Stimulated activated CD8-positive, alpha-beta memory T cell treated with anti-CD3 and anti-CD28 coated beads, Interleukin-12 subunit alpha, Interleukin-12 subunit beta, amount 100 ng/mL, for 4 hours (primary cell): ENCODE data around the gene IL10RB.
"Not testable (repeated sequence)": the region's sequence is repeated elsewhere in the genome, so short reads cannot be mapped to it uniquely, and the experiment has no call there.

Experiments
- DNase-seq: peaks from one replicate; pipeline ENCODE4 v3.0.0-alpha.2; 2020; ENCODE audit warnings: low read depth

Gene IL10RB

DNA sequence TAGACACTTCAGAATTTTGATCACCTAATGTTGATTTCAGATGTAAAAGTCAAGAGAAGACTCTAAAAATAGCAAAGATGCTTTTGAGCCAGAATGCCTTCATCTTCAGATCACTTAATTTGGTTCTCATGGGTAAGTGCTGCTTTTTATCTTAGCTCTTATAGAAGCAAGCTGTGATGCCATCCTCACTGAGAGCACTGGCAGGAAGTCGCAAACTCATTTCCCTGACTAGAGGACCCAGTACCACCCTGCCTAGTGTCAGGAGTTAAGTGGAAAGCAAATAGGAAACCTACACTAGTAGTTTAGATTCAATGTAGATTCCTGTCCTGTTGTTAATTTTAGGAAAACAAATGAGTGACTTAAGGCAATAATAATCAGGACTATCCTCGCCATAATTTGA is 24.3 kb upstream of the IL10RB start:
- no peak for DNase-seq

DNA sequence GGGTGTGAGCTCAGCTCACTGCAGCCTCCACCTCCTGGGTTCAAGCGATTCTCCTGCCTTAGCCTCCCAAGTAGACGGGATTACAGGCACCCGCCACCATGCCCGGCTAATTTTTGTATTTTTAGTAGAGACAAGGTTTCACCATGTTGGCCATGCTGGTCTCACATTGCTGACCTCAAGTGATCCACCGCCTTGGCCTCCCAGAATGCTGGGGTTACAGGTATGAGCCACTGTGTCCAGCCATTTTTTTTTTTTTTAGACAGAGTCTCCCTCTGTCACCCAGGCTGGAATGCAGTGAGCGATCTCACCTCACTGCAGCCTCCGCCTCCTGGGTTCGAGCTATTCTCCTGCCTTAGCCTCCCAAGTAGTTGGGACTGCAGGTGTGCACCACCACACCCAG is 23.3 kb upstream of the IL10RB start:
- DNase-seq: not testable (repeated sequence)

DNA sequence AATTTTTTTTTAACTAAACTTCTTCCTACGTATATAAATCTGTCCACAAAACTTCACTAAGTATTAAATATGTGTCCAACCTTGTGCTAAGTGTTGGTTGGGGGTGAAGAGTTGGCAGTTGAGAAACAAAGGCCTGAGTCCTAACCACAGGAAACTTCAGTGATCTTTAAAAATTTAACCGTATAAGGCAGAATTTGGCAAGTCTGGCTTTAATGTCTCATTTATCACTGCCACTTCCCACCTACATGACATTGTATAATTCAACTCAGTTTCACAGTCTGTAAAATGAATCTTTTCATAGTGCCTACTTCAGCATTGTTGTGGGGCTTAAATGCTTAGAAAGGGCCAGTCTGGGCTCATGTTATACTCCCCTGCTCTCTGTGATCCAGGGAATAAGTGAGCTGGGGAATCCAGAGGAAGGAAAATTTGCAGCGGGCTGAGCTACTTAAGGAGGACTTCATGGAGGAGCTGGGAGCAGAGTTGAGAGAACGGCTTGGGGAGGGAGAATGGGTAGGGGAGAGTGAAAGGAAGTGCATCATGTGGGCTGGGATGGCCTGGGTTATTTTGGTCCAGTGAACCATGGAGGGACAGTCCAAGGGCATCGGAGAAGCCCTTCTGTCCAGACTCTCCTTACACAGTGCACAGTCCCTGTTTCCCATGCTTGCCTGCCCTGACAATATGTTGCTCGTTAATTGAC is 21.9 kb upstream of the IL10RB start:
- no peak for DNase-seq

DNA sequence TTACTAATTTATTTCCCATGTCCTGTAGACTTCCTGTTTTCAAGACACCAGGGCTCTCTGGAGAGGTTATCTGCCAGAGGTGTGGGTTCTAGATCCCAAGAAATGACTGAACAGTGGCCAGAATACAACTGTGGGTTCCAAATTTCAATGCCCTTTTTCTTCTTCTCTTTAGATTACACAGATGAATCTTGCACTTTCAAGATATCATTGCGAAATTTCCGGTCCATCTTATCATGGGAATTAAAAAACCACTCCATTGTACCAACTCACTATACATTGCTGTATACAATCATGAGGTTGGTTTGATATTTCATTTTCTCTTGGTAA is 21.4 kb upstream of the IL10RB start:
- no peak for DNase-seq

DNA sequence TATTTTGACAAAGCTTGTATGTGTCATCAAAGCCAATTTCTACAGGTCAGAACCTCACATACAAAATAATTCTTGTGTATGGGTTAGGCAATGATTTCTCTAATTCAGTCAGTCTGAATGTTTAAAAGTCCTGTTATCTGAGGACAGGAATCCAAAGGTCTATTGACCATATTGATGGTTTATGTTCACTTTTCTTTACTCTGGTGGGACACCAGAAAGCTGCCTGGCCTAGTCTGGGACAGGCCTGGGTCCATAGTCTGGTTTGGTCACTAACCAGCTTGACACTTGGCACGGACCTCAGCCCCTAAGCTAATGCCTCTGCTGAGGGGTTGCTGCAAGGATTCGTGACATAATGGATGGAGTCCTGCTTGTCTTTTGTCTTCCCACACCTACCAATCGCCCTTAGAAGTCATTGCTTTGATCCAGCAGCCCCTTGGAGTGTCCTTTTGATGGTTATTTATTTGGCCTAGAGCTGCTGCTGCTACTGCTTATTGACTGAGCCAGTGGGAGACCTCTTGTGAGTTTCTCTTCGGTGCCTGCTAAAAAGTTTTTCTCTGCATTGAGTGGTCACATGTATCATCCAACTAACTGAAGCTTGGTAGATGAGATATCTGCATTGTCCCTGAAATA is 20.8 kb upstream of the IL10RB start:
- no peak for DNase-seq

DNA sequence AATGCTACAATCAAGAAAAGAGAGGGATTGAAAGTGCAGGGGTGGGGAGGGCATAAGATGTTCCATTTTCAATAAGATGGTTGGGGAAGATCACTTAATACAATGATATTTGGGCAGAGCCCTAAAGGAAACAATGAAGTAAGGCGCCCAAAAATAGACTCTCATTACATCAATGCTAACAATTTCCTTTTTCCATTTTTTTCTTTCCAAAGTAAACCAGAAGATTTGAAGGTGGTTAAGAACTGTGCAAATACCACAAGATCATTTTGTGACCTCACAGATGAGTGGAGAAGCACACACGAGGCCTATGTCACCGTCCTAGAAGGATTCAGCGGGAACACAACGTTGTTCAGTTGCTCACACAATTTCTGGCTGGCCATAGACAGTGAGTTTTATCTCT is 19.7 kb upstream of the IL10RB start:
- DNase-seq: no peak

DNA sequence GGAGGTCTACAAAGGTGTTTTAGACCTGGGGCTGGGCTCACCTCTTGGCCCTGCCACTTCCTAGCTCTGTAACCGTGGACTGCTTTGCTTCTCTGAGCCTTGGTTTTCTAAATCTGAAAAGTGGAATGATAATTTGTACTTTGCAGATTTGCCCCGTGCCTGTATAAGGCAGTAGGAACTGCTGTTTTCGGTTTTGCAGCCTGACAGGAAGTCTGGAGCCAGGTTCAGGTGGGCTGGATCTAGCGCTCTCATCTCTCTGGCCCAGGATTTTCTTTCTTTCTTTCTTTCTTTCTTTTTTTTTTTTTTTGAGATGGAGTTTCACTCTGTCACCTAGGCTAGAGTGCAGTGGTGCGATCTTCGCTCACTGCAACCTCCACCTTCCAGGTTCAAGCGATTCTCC is 19.2 kb upstream of the IL10RB start:
- no peak for DNase-seq

DNA sequence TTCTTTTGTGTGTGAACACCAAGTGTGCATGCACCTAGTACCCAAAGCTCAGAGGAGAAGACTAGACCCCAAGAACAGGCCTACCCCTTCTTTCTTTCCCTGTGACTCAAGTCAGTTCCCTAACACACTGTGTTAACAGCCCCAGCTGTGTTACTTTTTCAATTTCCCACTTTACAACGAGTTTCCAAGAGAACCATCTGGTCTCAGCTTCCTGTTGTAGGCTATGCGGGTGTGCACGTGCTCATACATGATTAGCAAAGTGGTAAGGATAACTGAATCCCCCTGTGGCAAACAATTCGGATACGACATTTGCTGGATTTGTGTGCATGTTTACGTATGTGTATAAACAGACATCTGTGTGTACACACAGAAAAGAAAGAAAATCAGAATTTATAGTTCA is 18.6 kb upstream of the IL10RB start:
- no peak for DNase-seq

DNA sequence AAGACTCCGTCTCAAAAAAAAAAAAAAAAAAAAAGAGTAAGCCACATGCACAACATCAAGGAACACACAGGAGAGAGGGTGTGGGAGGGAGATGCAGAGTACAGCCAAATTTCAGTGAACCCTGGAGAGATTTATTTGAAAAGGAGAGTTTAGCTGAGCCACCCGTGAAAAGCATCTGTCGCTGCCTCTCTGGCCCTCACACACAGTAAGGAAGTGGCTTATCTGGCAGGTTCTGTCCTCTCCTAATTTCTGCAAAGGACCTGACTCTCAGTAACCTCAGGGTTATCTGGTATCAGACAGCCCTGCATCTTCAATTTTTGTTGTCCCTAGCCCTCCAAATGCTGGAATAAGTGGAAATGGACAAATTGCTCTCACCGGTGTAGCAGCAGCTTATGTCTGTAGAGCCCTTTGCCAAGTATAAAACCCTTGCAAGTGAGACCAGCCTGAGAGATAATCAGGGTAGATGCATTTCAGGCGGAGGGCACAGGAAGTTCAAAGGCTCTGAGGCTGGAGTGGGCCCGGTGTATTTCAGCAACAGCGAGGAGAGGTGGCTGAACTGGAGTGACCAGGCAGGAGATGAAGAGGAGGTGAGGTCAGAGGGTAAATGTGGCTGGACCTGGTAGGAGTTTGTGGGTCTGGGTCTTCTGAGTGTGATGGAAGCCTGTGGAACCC is 16.7 kb upstream of the IL10RB start:
- DNase-seq: no peak

DNA sequence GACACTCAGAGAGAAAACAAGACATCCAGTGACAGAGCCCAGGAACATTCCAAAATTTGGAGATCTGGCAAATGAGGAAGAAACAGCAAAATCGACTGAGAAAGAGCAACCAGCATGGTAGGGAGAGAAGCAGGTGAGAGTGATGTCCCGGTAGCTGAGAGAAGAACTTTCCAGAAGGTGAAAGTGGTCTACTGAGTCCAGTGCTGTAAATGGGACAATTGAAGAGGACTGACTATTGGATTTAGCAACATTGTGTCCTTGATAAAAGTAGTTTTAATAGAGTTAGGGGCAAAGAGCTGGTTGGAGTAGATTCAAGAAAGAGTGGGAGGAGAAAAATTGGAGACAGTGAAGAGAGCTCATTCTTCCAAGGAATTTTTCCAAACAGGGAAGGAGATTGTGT is 15.0 kb upstream of the IL10RB start:
- no peak for DNase-seq

DNA sequence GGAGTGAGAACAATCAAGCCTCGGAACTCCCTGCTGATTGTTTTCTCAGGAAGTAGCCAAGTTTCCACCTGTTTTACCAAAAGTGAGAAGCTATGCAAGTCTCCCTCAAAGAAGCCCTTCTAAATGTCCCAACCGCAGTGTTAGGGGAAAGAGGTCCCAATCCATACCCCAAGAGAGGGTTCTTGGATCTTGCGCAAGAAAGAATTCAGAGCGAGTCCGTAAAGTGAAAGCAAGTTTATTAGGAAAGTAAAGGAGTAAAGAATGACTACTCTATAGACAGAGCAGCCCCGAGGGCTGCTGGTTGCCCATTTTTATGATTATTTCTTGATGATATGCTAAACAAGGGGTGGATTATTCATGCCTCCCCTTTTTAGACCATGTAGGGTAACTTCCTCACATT is 12.8 kb upstream of the IL10RB start:
- DNase-seq: not testable (repeated sequence)

DNA sequence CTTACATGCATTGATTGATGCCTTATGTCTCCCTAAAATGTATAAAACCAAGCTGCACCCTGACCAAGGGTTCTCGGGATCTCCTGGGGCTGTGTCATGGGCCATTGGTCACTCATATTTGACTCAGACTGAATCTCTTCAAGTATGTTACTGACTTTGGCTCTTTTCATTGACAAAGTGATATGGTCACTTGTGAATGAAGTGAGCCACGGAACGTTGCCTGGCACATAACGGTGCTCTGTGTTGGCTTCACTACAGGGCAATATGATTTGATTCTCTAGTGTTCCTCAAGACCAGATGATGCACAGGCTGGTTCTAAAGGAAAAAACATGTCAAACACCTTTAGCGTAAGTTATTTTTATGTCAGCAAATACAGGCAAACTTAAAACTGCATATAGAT is 11.4 kb upstream of the IL10RB start:
- no peak for DNase-seq

DNA sequence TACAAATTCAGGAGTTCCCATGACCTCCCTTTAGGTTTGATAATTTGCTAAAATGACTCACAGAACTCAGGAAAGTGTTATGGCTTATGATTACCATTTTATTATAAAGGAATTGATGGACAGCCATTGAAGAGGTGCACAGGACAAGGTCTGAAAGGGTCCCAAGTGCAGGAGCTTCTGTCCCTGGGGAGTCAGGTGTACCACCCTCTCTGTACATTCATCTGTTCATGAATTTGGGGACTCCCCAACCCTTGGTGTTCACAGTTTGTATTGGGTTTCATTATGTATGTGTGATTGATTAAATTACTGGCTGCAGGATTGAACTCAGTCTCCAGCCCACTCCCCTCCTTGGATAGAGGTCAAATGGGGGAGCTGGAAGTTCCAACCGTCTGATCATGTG is 10.8 kb upstream of the IL10RB start:
- DNase-seq: no peak

DNA sequence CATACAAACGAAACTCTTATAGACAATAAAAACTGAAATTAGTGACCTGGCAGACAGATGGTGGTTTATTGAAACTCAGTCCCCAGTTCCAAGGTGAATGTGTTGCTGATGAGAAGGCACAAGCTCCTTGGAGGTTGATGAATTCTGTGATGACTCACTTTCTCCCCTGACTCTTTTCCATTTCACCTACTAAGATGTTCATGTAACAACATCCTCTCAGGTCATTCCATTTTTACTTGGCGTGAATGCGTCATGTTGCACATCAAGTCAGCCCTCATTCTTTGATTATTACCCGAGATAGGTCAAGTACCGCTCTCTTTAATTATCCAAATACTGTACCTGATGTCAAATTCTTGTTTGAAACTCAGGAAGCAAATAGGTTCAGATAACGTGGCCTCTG is 10.1 kb upstream of the IL10RB start:
- DNase-seq: no peak

DNA sequence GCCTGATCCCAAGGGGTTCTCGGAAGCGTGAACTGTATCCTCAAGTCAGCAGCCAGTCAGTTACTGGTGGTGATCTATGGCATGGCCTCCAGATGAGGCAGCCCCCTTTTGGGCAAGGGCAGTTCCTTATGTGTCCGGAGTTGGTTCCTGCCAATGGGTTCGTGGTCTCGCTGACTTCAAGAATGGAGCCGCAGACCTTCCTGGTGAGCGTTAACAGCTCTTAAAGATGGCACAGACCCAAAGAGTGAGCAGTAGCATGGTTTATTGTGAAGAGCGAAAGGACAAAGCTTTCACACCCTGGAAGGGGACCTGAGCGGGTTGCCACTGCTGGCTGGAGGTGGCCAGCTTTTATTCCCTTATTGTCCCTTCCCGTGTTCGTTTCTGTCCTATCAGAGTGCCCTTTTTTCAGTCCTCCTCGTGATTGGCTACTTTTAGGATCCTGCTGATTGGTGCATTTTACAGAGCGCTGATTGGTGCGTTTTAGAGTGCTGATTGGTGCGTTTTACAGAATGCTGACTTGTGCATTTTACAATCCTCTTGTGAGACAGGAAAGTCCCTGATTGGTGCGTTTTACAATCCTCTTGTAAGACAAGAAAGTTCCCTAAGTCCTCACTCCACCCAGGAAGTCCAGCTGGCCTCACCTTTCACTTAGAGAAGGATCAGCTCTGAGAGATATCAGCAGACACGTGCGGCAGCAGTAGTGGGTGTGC is 8.9 kb upstream of the IL10RB start:
- no peak for DNase-seq

DNA sequence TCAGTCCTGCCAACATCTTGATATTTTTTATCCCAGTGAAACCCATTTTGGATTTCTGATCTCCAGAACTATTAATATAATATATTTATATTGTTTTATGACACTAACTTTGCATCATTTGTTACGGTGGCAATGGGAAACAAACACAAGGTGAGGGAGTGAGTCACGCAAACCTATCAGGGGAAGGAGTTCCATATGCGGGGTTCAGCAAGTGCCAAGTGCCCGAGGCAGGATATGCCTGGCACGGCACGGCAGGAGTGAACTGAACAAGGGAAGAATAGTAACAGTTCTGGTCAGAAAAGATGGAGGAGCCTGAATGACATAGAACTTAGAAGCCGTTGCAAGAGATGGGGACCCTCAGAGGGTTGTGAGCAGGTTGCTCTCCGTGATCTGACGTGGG is 7.7 kb upstream of the IL10RB start:
- DNase-seq: no peak

DNA sequence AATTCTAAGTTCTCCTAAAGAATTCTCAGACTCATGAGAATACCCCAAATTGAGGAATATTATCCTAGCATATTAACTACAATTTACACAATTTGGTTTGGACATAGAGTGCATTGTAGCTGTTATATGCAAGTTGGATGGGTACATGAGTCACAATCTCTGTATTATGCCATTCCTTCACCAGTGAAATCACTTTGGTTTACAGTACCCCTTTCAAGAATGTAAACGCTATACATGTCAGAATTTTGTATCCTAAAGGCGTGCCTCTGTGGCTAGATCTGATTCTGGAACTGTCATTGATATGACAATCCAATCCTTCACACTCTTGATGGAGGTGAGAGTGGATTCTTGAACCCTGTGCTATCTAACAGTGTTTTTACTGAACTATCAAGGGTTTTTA is 6.7 kb upstream of the IL10RB start:
- no peak for DNase-seq

DNA sequence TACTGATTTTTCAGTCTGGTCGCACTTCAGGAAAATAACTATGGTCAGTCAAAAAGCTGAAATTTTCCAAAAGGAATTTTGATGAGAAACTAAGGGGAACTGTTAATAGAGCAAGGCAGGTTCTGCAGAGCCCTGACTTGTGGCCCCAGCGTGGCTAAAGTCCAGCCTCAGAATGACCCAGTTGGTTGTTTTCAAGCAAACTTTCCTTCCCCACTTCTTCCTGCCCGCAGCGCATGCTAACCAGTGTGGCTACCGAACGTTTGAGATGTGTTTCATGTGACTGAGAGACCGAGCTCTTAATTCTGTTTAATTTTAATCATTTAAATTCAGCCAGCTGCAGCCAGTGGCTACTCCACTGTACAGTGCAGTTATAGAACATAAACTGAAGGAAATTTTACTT is 6.2 kb upstream of the IL10RB start:
- DNase-seq: no peak

DNA sequence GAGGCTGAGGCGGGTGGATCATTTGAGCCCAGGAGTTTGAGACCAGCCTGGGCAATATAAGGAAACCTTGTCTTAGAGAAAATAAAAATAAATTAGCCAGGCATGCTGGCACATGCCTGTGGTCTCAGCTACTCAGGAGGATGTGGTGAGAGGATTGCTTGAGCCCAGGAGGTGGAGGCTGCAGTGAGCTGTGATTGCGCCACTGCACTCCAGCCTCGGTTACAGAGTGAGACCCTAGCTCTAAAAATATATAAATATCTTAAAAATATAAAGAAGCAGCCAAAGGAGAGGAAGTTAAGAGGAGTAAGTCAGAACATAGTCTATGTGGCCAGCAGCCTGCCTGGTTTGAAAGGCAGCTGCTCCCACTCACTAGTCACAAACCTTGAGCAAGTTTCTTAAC is 4.5 kb upstream of the IL10RB start:
- DNase-seq: no peak

DNA sequence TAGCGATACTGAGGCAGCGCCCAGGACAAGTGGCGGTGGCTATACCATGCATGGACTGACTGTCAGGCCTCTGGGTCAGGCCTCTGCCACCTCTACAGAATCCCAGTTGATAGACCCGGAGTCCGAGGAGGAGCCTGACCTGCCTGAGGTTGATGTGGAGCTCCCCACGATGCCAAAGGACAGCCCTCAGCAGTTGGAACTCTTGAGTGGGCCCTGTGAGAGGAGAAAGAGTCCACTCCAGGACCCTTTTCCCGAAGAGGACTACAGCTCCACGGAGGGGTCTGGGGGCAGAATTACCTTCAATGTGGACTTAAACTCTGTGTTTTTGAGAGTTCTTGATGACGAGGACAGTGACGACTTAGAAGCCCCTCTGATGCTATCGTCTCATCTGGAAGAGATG is 3.2 kb upstream of the IL10RB start:
- DNase-seq: no peak

DNA sequence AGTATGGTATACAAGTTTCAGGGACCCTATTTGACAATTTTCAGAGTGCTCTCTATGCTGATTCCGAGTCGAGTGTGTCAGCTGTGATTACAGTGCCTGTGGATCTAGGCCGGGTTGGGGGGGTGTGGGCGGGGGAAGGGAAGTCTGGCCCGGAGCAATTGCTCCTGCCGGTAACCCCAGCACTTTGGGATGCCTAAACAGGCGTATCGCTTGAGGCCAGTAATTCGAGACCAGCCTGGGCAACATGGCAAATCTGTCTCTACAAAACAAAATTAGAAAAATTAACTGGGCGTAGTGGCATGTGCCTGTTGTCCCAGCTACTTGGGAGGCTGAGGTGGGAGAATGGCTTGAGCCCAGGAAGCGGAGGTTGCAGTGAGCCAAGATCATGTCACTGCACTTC is 1.6 kb upstream of the IL10RB start:
- DNase-seq: no peak

DNA sequence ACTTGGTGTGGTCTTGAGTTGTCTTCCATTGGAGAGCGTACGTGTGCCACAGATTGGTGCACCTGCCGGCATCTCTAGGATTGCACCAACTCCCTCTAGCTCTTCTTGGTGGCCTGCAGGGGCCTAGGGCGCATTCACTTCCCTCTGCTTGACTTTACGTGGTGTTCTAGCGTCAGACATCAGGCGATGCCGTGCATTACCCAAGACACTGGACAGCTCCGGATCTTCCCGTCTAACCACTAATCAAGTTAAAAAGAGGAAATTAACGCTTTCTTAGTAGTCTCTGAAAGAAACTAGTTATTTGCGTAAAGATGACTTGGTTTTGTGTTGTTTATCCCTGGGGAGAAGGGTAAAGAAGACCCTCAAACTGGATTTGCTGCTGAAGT is 510 bp upstream of the IL10RB start:
- no peak for DNase-seq

DNA sequence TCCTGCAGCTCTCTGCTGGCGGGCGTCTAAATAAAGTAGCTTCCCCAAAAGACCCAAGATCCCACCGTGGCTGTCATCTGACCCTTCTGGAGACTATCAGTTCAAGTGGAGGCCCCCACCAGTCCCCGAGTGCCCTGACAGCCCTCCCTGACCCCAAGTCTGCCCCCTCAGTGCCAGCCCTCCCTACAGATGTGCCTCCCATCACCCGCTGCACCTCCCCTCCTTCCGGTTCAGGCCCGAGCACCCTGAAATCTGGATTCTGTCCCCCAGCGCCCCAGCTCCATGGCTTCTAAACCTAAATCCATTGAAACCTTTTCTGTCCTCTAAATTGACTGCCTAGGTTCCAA is 595 bp downstream of the IL10RB start:
- DNase-seq: peak; percentile 13
